Measurements from ENCODE around the gene RAB7B.
"Not testable (repeated sequence)": the region's sequence is repeated elsewhere in the genome, so short reads cannot be mapped to it uniquely, and the experiment has no call there.

RAB7B gene

GRCh38 chr1:206003854-206004800, 932 bp upstream of the RAB7B start:
- no peak for DNase-seq (ENCODE audit: low read depth)
- H3K4me3 ChIP-seq (ENCODE audit: low read length), result no peak overlapping the region
- no peak for TF ChIP-seq CTCF (conservative IDR thresholded peaks at IDR 0.05; ENCODE audit: low read length)

GRCh38 chr1:206002160-206002559, 1.0 kb downstream of the RAB7B start:
- no peak for TF ChIP-seq CTCF (conservative IDR thresholded peaks at IDR 0.05; ENCODE audit: low read length)
- peak overlapping the region; percentile 67 for H3K4me3 ChIP-seq (ENCODE audit: low read length)
- no peak for DNase-seq (ENCODE audit: low read depth)

- peak overlapping the region; percentile 67 for H3K4me3 ChIP-seq (ENCODE audit: low read length)
- TF ChIP-seq CTCF (conservative IDR thresholded peaks at IDR 0.05; ENCODE audit: low read length), result peak; percentile 14
- peak; percentile 92 for DNase-seq (ENCODE audit: low read depth)
These were observed 1.7 kb downstream of the RAB7B start for GRCh38 chr1:206001476-206001888.

GRCh38 chr1:206000641-206001339, 2.4 kb downstream of the RAB7B start:
- no peak for TF ChIP-seq CTCF (conservative IDR thresholded peaks at IDR 0.05; ENCODE audit: low read length)
- DNase-seq (ENCODE audit: low read depth), result peak; percentile 14
- peak overlapping the region; percentile 9 for H3K4me3 ChIP-seq (ENCODE audit: low read length)

- no peak overlapping the region for H3K4me3 ChIP-seq (ENCODE audit: low read length)
- no peak for TF ChIP-seq CTCF (conservative IDR thresholded peaks at IDR 0.05; ENCODE audit: low read length)
These were observed 4.5 kb downstream of the RAB7B start for GRCh38 chr1:205998457-205999241.

GRCh38 chr1:205996641-205997040, 6.6 kb downstream of the RAB7B start:
- not testable (repeated sequence) for DNase-seq (ENCODE audit: low read depth); H3K4me3 ChIP-seq (ENCODE audit: low read length)

More at GRCh38 chr1:205998457-205999241, 4.5 kb downstream of the RAB7B start:
- no peak for DNase-seq (ENCODE audit: low read depth)

GRCh38 chr1:205994346-205994745, 8.8 kb downstream of the RAB7B start:
- no peak overlapping the region for H3K4me3 ChIP-seq (ENCODE audit: low read length)
- no peak for DNase-seq (ENCODE audit: low read depth)
- TF ChIP-seq CTCF (conservative IDR thresholded peaks at IDR 0.05; ENCODE audit: low read length), result no peak
